HepG2 (cell line): Measurements from ENCODE around the gene CA11. TPM values are rescaled to one million over a fixed set of nuclear protein-coding genes. Genes with fewer than 3 reads are reported as not detected.
A peak's percentile ranks its signal among the peaks of the same experiment; 100 is the strongest.

Experiments
- EED ChIP-seq: sonication (generic); formaldehyde crosslinking; IDR thresholded peaks from 2 replicates; pipeline ENCODE4 v1.5.0; 2020; ENCODE audit warnings: mild to moderate bottlenecking, missing genetic modification reagents
- FLYWCH1 ChIP-seq: sonication (generic); formaldehyde crosslinking; IDR thresholded peaks from 2 replicates; pipeline ENCODE4 v1.8.1; 2023; ENCODE audit warnings: mild to moderate bottlenecking, missing genetic modification reagents
- HOMEZ ChIP-seq: IDR thresholded peaks from 2 replicates; pipeline ENCODE4 v1.6.1; 2016; ENCODE audit warnings: low read depth
- KDM5B ChIP-seq: sonication (generic); formaldehyde crosslinking; IDR thresholded peaks from 2 replicates; pipeline ENCODE4 v1.4.0; 2020; ENCODE audit warnings: missing genetic modification reagents, mild to moderate bottlenecking, borderline replicate concordance
- ZBTB42 ChIP-seq: sonication (generic); formaldehyde crosslinking; IDR thresholded peaks from 2 replicates; pipeline ENCODE4 v1.5.0; 2020; ENCODE audit warnings: mild to moderate bottlenecking, missing genetic modification reagents
- ZNF318 ChIP-seq: sonication (generic); formaldehyde crosslinking; IDR thresholded peaks from 2 replicates; pipeline ENCODE4 v1.4.0; 2020; ENCODE audit warnings: mild to moderate bottlenecking, missing genetic modification reagents
- ZNF543 ChIP-seq: sonication (generic); formaldehyde crosslinking; IDR thresholded peaks from 2 replicates; pipeline ENCODE4 v1.4.0; 2020; ENCODE audit warnings: mild to moderate bottlenecking, missing genetic modification reagents
- ZNF747 ChIP-seq: sonication (generic); formaldehyde crosslinking; IDR thresholded peaks from 2 replicates; pipeline ENCODE4 v1.8.1; 2023; ENCODE audit warnings: missing genetic modification reagents, mild to moderate bottlenecking, borderline replicate concordance
- ZNF850 ChIP-seq: sonication (generic); formaldehyde crosslinking; conservative IDR thresholded peaks from 2 replicates; pipeline ENCODE4 v1.9.0; 2021; ENCODE audit warnings: mild to moderate bottlenecking, missing genetic modification reagents
- polyA plus RNA-seq, 8 experiments: library from polyadenylated mRNA; depleted of rRNA in 3 of 8; stranded (reverse) in 7 of 8; unstranded in 1 of 8; fragments of >200 nt; fragmentation: Illumina TruSeq in 4 of 8; extraction: Trizol in 4 of 8; gene quantifications; 2 replicates each; pipeline versions ENCODE4 v1.2.1 to v1.2.3, GENCODE V29; 2011 to 2016; ENCODE audit warnings: low read depth in 4 of 8, missing spikeins in 1 of 8, mixed read lengths in 1 of 8; ENCODE audit not compliant: insufficient read depth in 1 of 8
- total RNA-seq, 5 experiments: library from RNA; depleted of rRNA; stranded (reverse); fragments of >200 nt; fragmentation: Illumina TruSeq; extraction: Trizol; gene quantifications; 2 replicates each; pipeline ENCODE4 v1.2.3, GENCODE V29; 2016; ENCODE audit warnings: low read depth in 1 of 5
- TF ChIP-seq, protein P1 (sequence below), 2 experiments: sonication (generic) in 1 of 2; formaldehyde crosslinking in 1 of 2; IDR thresholded peaks; 2 replicates each; pipeline versions ENCODE4 v1.5.1 to v1.6.1; 2011 to 2020; ENCODE audit warnings: borderline replicate concordance in 1 of 2, low read depth in 1 of 2, low read length in 1 of 2, mild to moderate bottlenecking in 1 of 2, missing genetic modification reagents in 1 of 2, moderate library complexity in 1 of 2
- TF ChIP-seq, protein P2 (sequence below): sonication (generic); formaldehyde crosslinking; IDR thresholded peaks from 2 replicates; pipeline ENCODE4 v1.4.0; 2020; ENCODE audit warnings: missing genetic modification reagents

The CA11 gene
- total and polyA plus RNA-seq, 2 of the 13 experiments (the other 11 are each of a cell fraction or from before 2014, with no cell fraction given): 0.41 to 0.58 TPM

DNA sequence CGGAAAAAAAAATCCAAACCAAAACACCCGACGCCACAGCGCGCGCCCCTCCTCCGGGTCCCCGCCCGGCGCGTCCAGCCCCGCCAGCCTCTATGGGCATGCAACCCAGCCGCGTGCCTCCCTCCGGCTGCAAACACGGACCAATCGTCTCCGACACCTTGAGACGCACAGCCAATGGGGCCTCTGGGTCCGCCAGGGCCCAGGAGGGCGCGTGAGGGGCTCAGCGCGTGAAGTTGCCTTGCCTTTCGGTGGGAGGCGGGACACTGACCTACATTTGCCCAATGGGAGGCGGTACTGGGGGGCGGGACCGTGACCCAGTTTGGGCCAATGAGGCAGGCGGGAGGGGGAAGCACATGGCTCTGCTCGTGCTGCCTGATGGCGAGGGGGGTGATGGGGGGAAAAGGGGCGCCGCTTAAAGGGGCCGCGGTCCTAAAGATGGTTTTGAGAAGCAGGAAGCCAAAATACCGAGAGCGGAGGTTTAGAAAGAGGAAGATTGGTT lies 8.5 kb downstream of the CA11 start (continued):
- TF ChIP-seq ZNF318 (0 out of 2 replicates have a peak, but pooled peaks have one; percentile 24), ZNF543 (CRISPR knock-in tag) (peak; percentile 75; the same call in 1 of the 2 replicates), ZNF747 (CRISPR knock-in tag) (no peak), EED (peak; percentile 70; the same call in 1 of the 2 replicates), KDM5B (CRISPR knock-in tag) (peak; percentile 92; the same call in 1 of the 2 replicates), ZNF850 (0 out of 2 replicates have a peak, but pooled peaks have one; percentile 51), HOMEZ (CRISPR knock-in tag) (no peak), ZBTB42 (CRISPR knock-in tag) (no peak), FLYWCH1 (peak; percentile 91)
- TF ChIP-seq, protein P1, sequence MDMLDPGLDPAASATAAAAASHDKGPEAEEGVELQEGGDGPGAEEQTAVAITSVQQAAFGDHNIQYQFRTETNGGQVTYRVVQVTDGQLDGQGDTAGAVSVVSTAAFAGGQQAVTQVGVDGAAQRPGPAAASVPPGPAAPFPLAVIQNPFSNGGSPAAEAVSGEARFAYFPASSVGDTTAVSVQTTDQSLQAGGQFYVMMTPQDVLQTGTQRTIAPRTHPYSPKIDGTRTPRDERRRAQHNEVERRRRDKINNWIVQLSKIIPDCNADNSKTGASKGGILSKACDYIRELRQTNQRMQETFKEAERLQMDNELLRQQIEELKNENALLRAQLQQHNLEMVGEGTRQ (IDR thresholded peaks at IDR 0.05; ENCODE audit: low read depth, low read length): peak; percentile 51
- TF ChIP-seq, protein P1 (CRISPR knock-in tag; IDR thresholded peaks at IDR 0.05; ENCODE audit: borderline replicate concordance): peak; percentile 65; the same call in 1 of the 2 replicates
- TF ChIP-seq, protein P2, sequence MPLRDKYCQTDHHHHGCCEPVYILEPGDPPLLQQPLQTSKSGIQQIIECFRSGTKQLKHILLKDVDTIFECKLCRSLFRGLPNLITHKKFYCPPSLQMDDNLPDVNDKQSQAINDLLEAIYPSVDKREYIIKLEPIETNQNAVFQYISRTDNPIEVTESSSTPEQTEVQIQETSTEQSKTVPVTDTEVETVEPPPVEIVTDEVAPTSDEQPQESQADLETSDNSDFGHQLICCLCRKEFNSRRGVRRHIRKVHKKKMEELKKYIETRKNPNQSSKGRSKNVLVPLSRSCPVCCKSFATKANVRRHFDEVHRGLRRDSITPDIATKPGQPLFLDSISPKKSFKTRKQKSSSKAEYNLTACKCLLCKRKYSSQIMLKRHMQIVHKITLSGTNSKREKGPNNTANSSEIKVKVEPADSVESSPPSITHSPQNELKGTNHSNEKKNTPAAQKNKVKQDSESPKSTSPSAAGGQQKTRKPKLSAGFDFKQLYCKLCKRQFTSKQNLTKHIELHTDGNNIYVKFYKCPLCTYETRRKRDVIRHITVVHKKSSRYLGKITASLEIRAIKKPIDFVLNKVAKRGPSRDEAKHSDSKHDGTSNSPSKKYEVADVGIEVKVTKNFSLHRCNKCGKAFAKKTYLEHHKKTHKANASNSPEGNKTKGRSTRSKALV (CRISPR knock-in tag): no peak
